Measurements from ENCODE around the gene TAOK3. TPM values are rescaled to one million over a fixed set of nuclear protein-coding genes. Genes with fewer than 3 reads are reported as not detected.

TAOK3 gene
- total and polyA plus RNA-seq, 9 of the 15 experiments (the other 6 are each of a cell fraction or from before 2014, with no cell fraction given): 24.3 to 83.5 (median 47.1) TPM

DNA sequence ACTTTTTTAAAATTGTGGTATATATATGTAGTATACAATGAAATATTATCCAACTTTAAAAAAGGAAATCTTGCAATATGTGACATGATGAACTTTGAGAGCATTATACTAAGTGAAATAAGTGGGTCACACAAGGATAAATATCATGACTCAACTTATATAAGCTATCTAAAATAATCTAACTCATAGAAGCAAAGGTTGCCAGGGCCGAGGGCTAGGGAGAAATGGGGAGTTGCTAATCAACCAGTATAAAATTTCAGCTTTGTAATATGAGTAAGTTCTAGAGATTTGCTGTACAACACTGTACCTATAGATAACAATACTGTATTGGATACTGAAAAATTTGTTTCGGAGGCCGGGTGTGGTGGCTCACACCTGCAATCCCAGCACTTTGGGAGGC lies 38.5 kb downstream of the TAOK3 start (continued):
- TF ChIP-seq, protein P1, sequence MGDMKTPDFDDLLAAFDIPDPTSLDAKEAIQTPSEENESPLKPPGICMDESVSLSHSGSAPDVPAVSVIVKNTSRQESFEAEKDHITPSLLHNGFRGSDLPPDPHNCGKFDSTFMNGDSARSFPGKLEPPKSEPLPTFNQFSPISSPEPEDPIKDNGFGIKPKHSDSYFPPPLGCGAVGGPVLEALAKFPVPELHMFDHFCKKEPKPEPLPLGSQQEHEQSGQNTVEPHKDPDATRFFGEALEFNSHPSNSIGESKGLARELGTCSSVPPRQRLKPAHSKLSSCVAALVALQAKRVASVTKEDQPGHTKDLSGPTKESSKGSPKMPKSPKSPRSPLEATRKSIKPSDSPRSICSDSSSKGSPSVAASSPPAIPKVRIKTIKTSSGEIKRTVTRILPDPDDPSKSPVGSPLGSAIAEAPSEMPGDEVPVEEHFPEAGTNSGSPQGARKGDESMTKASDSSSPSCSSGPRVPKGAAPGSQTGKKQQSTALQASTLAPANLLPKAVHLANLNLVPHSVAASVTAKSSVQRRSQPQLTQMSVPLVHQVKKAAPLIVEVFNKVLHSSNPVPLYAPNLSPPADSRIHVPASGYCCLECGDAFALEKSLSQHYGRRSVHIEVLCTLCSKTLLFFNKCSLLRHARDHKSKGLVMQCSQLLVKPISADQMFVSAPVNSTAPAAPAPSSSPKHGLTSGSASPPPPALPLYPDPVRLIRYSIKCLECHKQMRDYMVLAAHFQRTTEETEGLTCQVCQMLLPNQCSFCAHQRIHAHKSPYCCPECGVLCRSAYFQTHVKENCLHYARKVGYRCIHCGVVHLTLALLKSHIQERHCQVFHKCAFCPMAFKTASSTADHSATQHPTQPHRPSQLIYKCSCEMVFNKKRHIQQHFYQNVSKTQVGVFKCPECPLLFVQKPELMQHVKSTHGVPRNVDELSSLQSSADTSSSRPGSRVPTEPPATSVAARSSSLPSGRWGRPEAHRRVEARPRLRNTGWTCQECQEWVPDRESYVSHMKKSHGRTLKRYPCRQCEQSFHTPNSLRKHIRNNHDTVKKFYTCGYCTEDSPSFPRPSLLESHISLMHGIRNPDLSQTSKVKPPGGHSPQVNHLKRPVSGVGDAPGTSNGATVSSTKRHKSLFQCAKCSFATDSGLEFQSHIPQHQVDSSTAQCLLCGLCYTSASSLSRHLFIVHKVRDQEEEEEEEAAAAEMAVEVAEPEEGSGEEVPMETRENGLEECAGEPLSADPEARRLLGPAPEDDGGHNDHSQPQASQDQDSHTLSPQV (IDR thresholded peaks at IDR 0.05): no peak

DNA sequence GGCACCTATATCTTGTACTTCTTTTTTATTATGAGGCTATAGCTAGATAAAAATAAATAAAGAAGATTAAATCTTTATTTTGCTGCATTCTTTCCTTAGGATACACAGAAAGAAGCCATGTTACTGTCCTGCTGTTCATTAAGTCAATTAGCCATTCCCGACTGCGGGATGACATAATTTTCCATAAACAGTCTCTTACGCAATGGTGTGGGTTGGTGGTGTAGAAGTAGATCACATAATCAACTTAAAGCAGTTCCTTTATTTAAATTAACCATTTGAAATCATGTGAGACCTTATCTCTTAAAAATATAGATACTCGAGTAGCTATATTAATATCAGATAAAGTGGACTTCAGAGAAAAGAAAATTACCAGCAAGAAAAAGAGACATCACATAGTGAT lies 40.2 kb downstream of the TAOK3 start:
- no peak overlapping the region for H2AFZ ChIP-seq (ENCODE audit: low read depth, low read length)
- no peaks in the 10 kb centered on the region for H3K9me1 ChIP-seq (ENCODE audit: control insufficient read depth, insufficient read depth, low read length)
- H3K36me3 ChIP-seq (ENCODE audit: control insufficient read depth, insufficient read depth, low read length): no peaks in the 10 kb centered on the region
- POLR2A ChIA-PET: no interaction called here
- H3K4me3 ChIP-seq: no peak overlapping the region
- in situ Hi-C loops (cut with MboI): no loop called here
- H3K27ac ChIP-seq (ENCODE audit: extremely low read depth, low read depth, low read length): no peak overlapping the region
- H3K79me2 ChIP-seq (ENCODE audit: control insufficient read depth, insufficient read depth, low read length): peaks cover 65% of the 10 kb centered on the region
- ATAC-seq (no peak), DNase-seq (ENCODE audit: extremely low read depth in 1 of 4, low spot score in 3 of 4) (peak in 1 of 4 experiments; percentile 12), FAIRE-seq (no peak)
- H4K20me1 ChIP-seq (replicated peaks; ENCODE audit: control insufficient read depth, insufficient read depth, low read length): no peaks in the 10 kb centered on the region; the same call in 1 of the 2 replicates
- TF ChIP-seq MEF2A (IDR thresholded peaks at IDR 0.05; ENCODE audit: control insufficient read depth, low read depth, low read length): peak; percentile 65
- no peak for TF ChIP-seq HNRNPK (IDR thresholded peaks at IDR 0.05; ENCODE audit: low read depth, low read length, poor library complexity, severe bottlenecking)
- peak; percentile 88 for TF ChIP-seq CEBPB (tag; IDR thresholded peaks at IDR 0.05)
- peak; percentile 60 for TF ChIP-seq CEBPG (CRISPR knock-in tag; IDR thresholded peaks at IDR 0.05)
- TF ChIP-seq CEBPG (tag; conservative IDR thresholded peaks at IDR 0.05 in 1 of 2, IDR thresholded peaks at IDR 0.05 in 1 of 2): peak; percentile 71 to 81
- TF ChIP-seq CREB1 (IDR thresholded peaks at IDR 0.05): no peak
- TF ChIP-seq CREB1 (CRISPR knock-in tag; IDR thresholded peaks at IDR 0.05): no peak
- TF ChIP-seq, protein P2, sequence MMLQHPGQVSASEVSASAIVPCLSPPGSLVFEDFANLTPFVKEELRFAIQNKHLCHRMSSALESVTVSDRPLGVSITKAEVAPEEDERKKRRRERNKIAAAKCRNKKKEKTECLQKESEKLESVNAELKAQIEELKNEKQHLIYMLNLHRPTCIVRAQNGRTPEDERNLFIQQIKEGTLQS (IDR thresholded peaks at IDR 0.05): peak; percentile 22; the same call in 1 of the 2 replicates
- TF ChIP-seq, protein P2 (CRISPR knock-in tag; conservative IDR thresholded peaks at IDR 0.05): no peak
- TF ChIP-seq, protein P3, sequence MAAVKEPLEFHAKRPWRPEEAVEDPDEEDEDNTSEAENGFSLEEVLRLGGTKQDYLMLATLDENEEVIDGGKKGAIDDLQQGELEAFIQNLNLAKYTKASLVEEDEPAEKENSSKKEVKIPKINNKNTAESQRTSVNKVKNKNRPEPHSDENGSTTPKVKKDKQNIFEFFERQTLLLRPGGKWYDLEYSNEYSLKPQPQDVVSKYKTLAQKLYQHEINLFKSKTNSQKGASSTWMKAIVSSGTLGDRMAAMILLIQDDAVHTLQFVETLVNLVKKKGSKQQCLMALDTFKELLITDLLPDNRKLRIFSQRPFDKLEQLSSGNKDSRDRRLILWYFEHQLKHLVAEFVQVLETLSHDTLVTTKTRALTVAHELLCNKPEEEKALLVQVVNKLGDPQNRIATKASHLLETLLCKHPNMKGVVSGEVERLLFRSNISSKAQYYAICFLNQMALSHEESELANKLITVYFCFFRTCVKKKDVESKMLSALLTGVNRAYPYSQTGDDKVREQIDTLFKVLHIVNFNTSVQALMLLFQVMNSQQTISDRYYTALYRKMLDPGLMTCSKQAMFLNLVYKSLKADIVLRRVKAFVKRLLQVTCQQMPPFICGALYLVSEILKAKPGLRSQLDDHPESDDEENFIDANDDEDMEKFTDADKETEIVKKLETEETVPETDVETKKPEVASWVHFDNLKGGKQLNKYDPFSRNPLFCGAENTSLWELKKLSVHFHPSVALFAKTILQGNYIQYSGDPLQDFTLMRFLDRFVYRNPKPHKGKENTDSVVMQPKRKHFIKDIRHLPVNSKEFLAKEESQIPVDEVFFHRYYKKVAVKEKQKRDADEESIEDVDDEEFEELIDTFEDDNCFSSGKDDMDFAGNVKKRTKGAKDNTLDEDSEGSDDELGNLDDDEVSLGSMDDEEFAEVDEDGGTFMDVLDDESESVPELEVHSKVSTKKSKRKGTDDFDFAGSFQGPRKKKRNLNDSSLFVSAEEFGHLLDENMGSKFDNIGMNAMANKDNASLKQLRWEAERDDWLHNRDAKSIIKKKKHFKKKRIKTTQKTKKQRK (IDR thresholded peaks at IDR 0.05; ENCODE audit: borderline replicate concordance, low read depth, low read length): no peak
- CTCF ChIA-PET (ENCODE audit: low intra/inter-chr PET ratio): no interaction called here
- no peaks in the 10 kb centered on the region for H3K27me3 ChIP-seq (ENCODE audit: control insufficient read depth in 2 of 2, insufficient read depth in 2 of 2, low read length in 2 of 2)
- no TSS peak for BruUV-seq (replicated peaks)
- peaks cover 12 to 16% of the 10 kb centered on the region in 2 experiments for H3K4me1 ChIP-seq (replicated peaks in 1 of 2; ENCODE audit: control insufficient read depth in 2 of 2, insufficient read depth in 2 of 2, low read length in 2 of 2)
- H3K9me3 ChIP-seq (replicated peaks; ENCODE audit: control insufficient read depth, insufficient read depth, low read depth, low read length): no peaks in the 10 kb centered on the region
- 76% methylated on average over 4 of the region's 4 CpGs for WGBS (ENCODE audit: insufficient coverage, low coverage, missing lambda C conversion rate)
- H3K9ac ChIP-seq (ENCODE audit: insufficient read depth in 1 of 2, low read depth in 2 of 2, low read length in 2 of 2): no peak overlapping the region
- intact Hi-C loops (cut with micrococcal nuclease): no loop called here
- no peak overlapping the region for H3K4me2 ChIP-seq (ENCODE audit: insufficient read depth, low read length)

All from K562 (cell line).